Measurements from ENCODE around the gene VSIG1. TPM values are rescaled to one million over a fixed set of nuclear protein-coding genes. Genes with fewer than 3 reads are reported as not detected.

VSIG1 gene
- total RNA-seq, 1 donor from 2014 or later = not detected

- Mint-ChIP-seq H3K9me3 (ENCODE audit: unreplicated experiment) (no peaks in the 10 kb centered on the region), H3K4me1 (ENCODE audit: low read depth, unreplicated experiment) (no peaks in the 10 kb centered on the region), H3K27ac (ENCODE audit: unreplicated experiment) (no peak overlapping the region), H3K36me3 (ENCODE audit: unreplicated experiment) (no peaks in the 10 kb centered on the region), H3K27me3 (ENCODE audit: unreplicated experiment) (no peaks in the 10 kb centered on the region), H3K4me3 (ENCODE audit: unreplicated experiment) (no peak overlapping the region)
- no peak for DNase-seq
- TF ChIP-seq CTCF (IDR thresholded peaks at IDR 0.05; ENCODE audit: partially characterized antibody, unreplicated experiment) = no peak
Measured at GRCh38 chrX:108126661-108127060, 81.8 kb downstream of the VSIG1 start.

GRCh38 chrX:108127152-108127551, 82.3 kb downstream of the VSIG1 start:
- no peak for DNase-seq
- Mint-ChIP-seq H3K36me3 (ENCODE audit: unreplicated experiment) (no peaks in the 10 kb centered on the region), H3K27ac (ENCODE audit: unreplicated experiment) (no peak overlapping the region), H3K4me3 (ENCODE audit: unreplicated experiment) (no peak overlapping the region), H3K27me3 (ENCODE audit: unreplicated experiment) (no peaks in the 10 kb centered on the region), H3K4me1 (ENCODE audit: low read depth, unreplicated experiment) (no peaks in the 10 kb centered on the region), H3K9me3 (ENCODE audit: unreplicated experiment) (no peaks in the 10 kb centered on the region)
- no peak for TF ChIP-seq CTCF (IDR thresholded peaks at IDR 0.05; ENCODE audit: partially characterized antibody, unreplicated experiment)

Other genes with a start within 250 kb of the VSIG1 start
- gene MID2, start 219.2 kb upstream of the VSIG1 start, total RNA-seq (ENCODE audit: unreplicated experiment) = 5.5 TPM
- gene TEX13B, start 62.7 kb upstream of the VSIG1 start, total RNA-seq (ENCODE audit: unreplicated experiment) = not detected
- gene PSMD10, start 46.5 kb downstream of the VSIG1 start, total RNA-seq (ENCODE audit: unreplicated experiment) = 26.2 TPM
- gene ATG4A, start 46.7 kb downstream of the VSIG1 start, total RNA-seq (ENCODE audit: unreplicated experiment) = 11.7 TPM